Uterus (tissue), 2 donors: ENCODE data around the gene ADAMTS17.

ENCODE experiments used
- CTCF ChIP-seq, 4 experiments: fragments of 200-600 bp in 2 of 4; fragments of 450-650 bp in 2 of 4; sonication (generic) in 2 of 4; IDR thresholded peaks; one replicate each; pipeline ENCODE4 v1.5.1; 2016 to 2019; ENCODE audit warnings: antibody characterized with exemption in 4 of 4, mild to moderate bottlenecking in 2 of 4, moderate library complexity in 1 of 4
- POLR2A ChIP-seq, 2 donors: fragments of 450-650 bp; IDR thresholded peaks; one replicate each; pipeline ENCODE4 v1.6.1; 2016; ENCODE audit warnings: antibody characterized with exemption in 2 of 2, mild to moderate bottlenecking in 1 of 2, moderate library complexity in 1 of 2

DNA sequence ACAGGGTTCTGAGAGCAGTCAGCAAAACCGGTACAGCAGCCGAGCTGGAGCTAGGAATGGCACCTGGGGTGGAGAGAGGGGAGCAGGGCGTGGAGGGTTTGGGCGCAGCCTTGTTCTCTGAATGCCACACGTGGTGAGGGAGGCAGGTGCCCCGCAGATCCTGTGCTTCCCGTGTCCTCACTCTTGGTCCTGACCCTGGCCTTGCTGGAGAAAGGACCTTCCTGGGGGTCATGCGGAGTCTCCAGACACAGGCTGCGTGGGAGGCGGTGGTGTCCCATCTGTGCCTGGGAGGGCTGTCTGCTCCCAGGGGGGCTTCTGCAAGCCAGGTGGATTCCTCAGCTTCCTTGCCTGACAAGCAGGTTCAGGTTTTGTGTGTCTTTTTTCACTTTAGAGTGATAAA lies 363.8 kb downstream of the ADAMTS17 start:
- no peak for TF ChIP-seq POLR2A (IDR thresholded peaks at IDR 0.05)
- no peak for TF ChIP-seq CTCF (IDR thresholded peaks at IDR 0.05)
